HepG2 (cell line): ENCODE measurements around the gene CNPPD1. TPM values are rescaled to one million over a fixed set of nuclear protein-coding genes. Genes with fewer than 3 reads are reported as not detected.

Experiments
- ATAC-seq: fragments of 200-7000 bp; cut with Tn5 transposase; 3 replicates; pipeline ENCODE4 v1.9.1; 2020; ENCODE audit warnings: mild to moderate bottlenecking, moderate library complexity
- BruUV-seq: library from RNA; stranded (reverse); fragments of 400-500 nt; replicated peaks from 2 replicates; lab custom pipeline; 2021; lab: Mats Ljungman, UMichigan
- CTCF ChIA-PET: fragments of 300-600 bp; formaldehyde crosslinking; extraction: SDS; loops from one replicate; lab custom pipeline; 2021; ENCODE audit warnings: low total read pairs, inconsistent platforms, low intra/inter-chr PET ratio; lab: Yijun Ruan, JAX
- POLR2A ChIA-PET: fragments of 350-600 bp; sonication (Branson Sonifier 250); formaldehyde crosslinking; loops from one replicate; lab custom pipeline; 2020; ENCODE audit warnings: antibody characterized with exemption, inconsistent platforms; lab: Yijun Ruan, JAX
- DNase-seq: peaks from one replicate; pipeline ENCODE4 v3.0.0-alpha.2; 2015; ENCODE audit warnings: low spot score
- FAIRE-seq: peaks from 3 replicates; lab custom pipeline; 2011; peaks lifted over from hg19 to GRCh38; lab: Jason Lieb, UNC
- H2AFZ ChIP-seq: one replicate; pipeline ENCODE4 v1.6.1; 2011; ENCODE audit warnings: low read length, inconsistent platforms
- H3K27ac ChIP-seq: fragments of 300-600 bp; 3 replicates; pipeline ENCODE4 v1.8.0; 2011; ENCODE audit warnings: mixed run types, mild to moderate bottlenecking, mixed read lengths, low read length, inconsistent platforms; ENCODE audit not compliant: insufficient read depth; ENCODE audit errors: extremely low read length
- H3K27me3 ChIP-seq, 2 experiments: fragments of 200-600 bp in 1 of 2; 2 replicates in 1 of 2; 3 replicates in 1 of 2; pipeline versions ENCODE4 v1.6.0 to v1.8.0; 2011; ENCODE audit warnings: low read length in 2 of 2, mild to moderate bottlenecking in 2 of 2, moderate library complexity in 2 of 2, inconsistent platforms in 1 of 2; ENCODE audit not compliant: insufficient read depth in 2 of 2, control insufficient read depth in 1 of 2
- H3K36me3 ChIP-seq, 2 experiments: fragments of 200-600 bp in 1 of 2; replicated peaks in 1 of 2; 2 replicates in 1 of 2; 3 replicates in 1 of 2; pipeline versions ENCODE4 v1.5.1 to v1.8.0; 2011; ENCODE audit warnings: low read length in 2 of 2, inconsistent platforms in 1 of 2; ENCODE audit not compliant: insufficient read depth in 2 of 2, control insufficient read depth in 1 of 2
- H3K4me1 ChIP-seq: 2 replicates; pipeline ENCODE4 v1.5.1; 2012; ENCODE audit warnings: low read length, inconsistent platforms; ENCODE audit not compliant: insufficient read depth
- H3K4me2 ChIP-seq: 2 replicates; pipeline ENCODE4 v1.6.0; 2011; ENCODE audit warnings: low read depth, low read length, inconsistent platforms
- H3K4me3 ChIP-seq, 3 experiments: fragments of 200-600 bp in 1 of 3; sonication (generic), shearing (Covaris generic) in 1 of 3; replicated peaks in 1 of 3; 2 replicates each; pipeline ENCODE4 v1.5.1; 2011 to 2016; ENCODE audit warnings: low read length in 3 of 3, inconsistent platforms in 2 of 3, low read depth in 2 of 3, mild to moderate bottlenecking in 2 of 3, control low read depth in 1 of 3, mixed read lengths in 1 of 3; ENCODE audit not compliant: insufficient read depth in 1 of 3
- H3K79me2 ChIP-seq: one replicate; pipeline ENCODE4 v1.6.1; 2011; ENCODE audit warnings: low read length, inconsistent platforms; ENCODE audit not compliant: insufficient read depth
- H3K9ac ChIP-seq: 2 replicates; pipeline ENCODE4 v1.6.0; 2011; ENCODE audit warnings: mild to moderate bottlenecking, low read depth, low read length, inconsistent platforms; ENCODE audit not compliant: insufficient read depth
- H3K9me3 ChIP-seq: 2 replicates; pipeline ENCODE4 v1.5.1; 2012; ENCODE audit warnings: mild to moderate bottlenecking, low read length
- H4K20me1 ChIP-seq: 2 replicates; pipeline ENCODE4 v1.6.0; 2011; ENCODE audit warnings: inconsistent platforms, mild to moderate bottlenecking, low read length, moderate library complexity; ENCODE audit not compliant: insufficient read depth
- AGO2 ChIP-seq: fragments of 200-400 bp; formaldehyde crosslinking; optimal IDR thresholded peaks from 2 replicates; pipeline ENCODE3; 2017; ENCODE audit warnings: mild to moderate bottlenecking, low read depth, low read length, moderate library complexity
- HMGXB3 ChIP-seq: sonication (generic); formaldehyde crosslinking; IDR thresholded peaks from 2 replicates; pipeline ENCODE4 v1.4.0; 2020; ENCODE audit warnings: missing genetic modification reagents, borderline replicate concordance
- ISL2 ChIP-seq: sonication (generic); formaldehyde crosslinking; IDR thresholded peaks from 2 replicates; pipeline ENCODE4 v1.5.0; 2020; ENCODE audit warnings: missing genetic modification reagents
- MLX ChIP-seq: IDR thresholded peaks from 2 replicates; pipeline ENCODE4 v1.6.1; 2016
- MNT ChIP-seq: fragments of 450-650 bp; IDR thresholded peaks from 2 replicates; pipeline ENCODE4 v1.6.1; 2016
- MYNN ChIP-seq: sonication (generic); formaldehyde crosslinking; IDR thresholded peaks from 2 replicates; pipeline ENCODE4 v1.4.0; 2020; ENCODE audit warnings: mild to moderate bottlenecking, low read depth, missing genetic modification reagents
- RAD21 ChIP-seq: fragments of 450-650 bp; formaldehyde crosslinking; IDR thresholded peaks from 2 replicates; pipeline ENCODE4 v1.5.0; 2020; ENCODE audit warnings: mild to moderate bottlenecking
- SMARCC2 ChIP-seq: fragments of 450-650 bp; IDR thresholded peaks from 2 replicates; pipeline ENCODE4 v1.6.1; 2017; ENCODE audit warnings: antibody characterized with exemption, mild to moderate bottlenecking
- ZNF326 ChIP-seq: sonication (generic); formaldehyde crosslinking; IDR thresholded peaks from 2 replicates; pipeline ENCODE4 v1.4.0; 2020; ENCODE audit warnings: missing genetic modification reagents, borderline replicate concordance
- WGBS: methylation state at CpG from one replicate; pipeline ENCODE4 v1.1.6; 2017; ENCODE audit warnings: low lambda C conversion rate; 5-methylcytosine and 5-hydroxymethylcytosine counted together
- in situ Hi-C: cut with HindIII; loops from 2 replicates; pipeline ENCODE4 v1.10.0; 2017; ENCODE audit warnings: low pct_unique_long_range_greater_than_20kb; ENCODE audit not compliant: extremely low pct_ligation_motif_present
- intact Hi-C: fragments of 100-400 bp; cut with micrococcal nuclease; formaldehyde crosslinking; loops from one replicate; pipeline ENCODE4 v1.10.0; 2022; ENCODE audit not compliant: unreplicated experiment
- polyA plus RNA-seq, 8 experiments: library from polyadenylated mRNA; depleted of rRNA in 3 of 8; stranded (reverse) in 7 of 8; unstranded in 1 of 8; fragments of >200 nt; fragmentation: Illumina TruSeq in 4 of 8; extraction: Trizol in 4 of 8; gene quantifications; 2 replicates each; pipeline versions ENCODE4 v1.2.1 to v1.2.3, GENCODE V29; 2011 to 2016; ENCODE audit warnings: low read depth in 4 of 8, missing spikeins in 1 of 8, mixed read lengths in 1 of 8; ENCODE audit not compliant: insufficient read depth in 1 of 8
- total RNA-seq, 5 experiments: library from RNA; depleted of rRNA; stranded (reverse); fragments of >200 nt; fragmentation: Illumina TruSeq; extraction: Trizol; gene quantifications; 2 replicates each; pipeline ENCODE4 v1.2.3, GENCODE V29; 2016; ENCODE audit warnings: low read depth in 1 of 5

The CNPPD1 gene
- total and polyA plus RNA-seq, 2 of the 13 experiments (the other 11 are each of a cell fraction or from before 2014, with no cell fraction given): 35.5 to 49.4 TPM

- 86% methylated on average over 4 of the region's 4 CpGs for WGBS
- no peaks in the 10 kb centered on the region for H3K27me3 ChIP-seq
- H3K27ac ChIP-seq: no peak overlapping the region
- DNase-seq (no peak), FAIRE-seq (no peak), ATAC-seq (no peak)
- H3K9ac ChIP-seq: no peak overlapping the region
- intact Hi-C loops: no loop called here
- no peaks in the 10 kb centered on the region for H3K9me3 ChIP-seq
- ChIA-PET POLR2A (no interaction called here), CTCF (no interaction called here)
- peak; percentile 10; the same call in 1 of the 2 replicates for TF ChIP-seq MNT
- TF ChIP-seq SMARCC2: no peak
- H2AFZ ChIP-seq: no peak overlapping the region
- no peaks in the 10 kb centered on the region; a peak in 1 of 5 replicates for H3K36me3 ChIP-seq
- no TSS peak for BruUV-seq
- H3K4me3 ChIP-seq: no peak overlapping the region
- in situ Hi-C loops: no loop called here
- H3K4me2 ChIP-seq: no peak overlapping the region
- H4K20me1 ChIP-seq: peaks cover 23% of the 10 kb centered on the region
- peaks cover 57% of the 10 kb centered on the region for H3K4me1 ChIP-seq
- no peaks in the 10 kb centered on the region for H3K79me2 ChIP-seq
Observed at GRCh38 chr2:219124381-219125110, 52.2 kb downstream of the CNPPD1 start.

GRCh38 chr2:219123356-219124135 is 53.2 kb downstream of the CNPPD1 start:
- H3K79me2 ChIP-seq: no peaks in the 10 kb centered on the region
- peaks cover 23% of the 10 kb centered on the region for H4K20me1 ChIP-seq
- H3K4me2 ChIP-seq: no peak overlapping the region
- ChIA-PET CTCF (no interaction called here), POLR2A (interaction anchor here (0.6 to 1.3 kb wide), 2 partner anchors 88 to 264 kb away, joined by 3 to 4 read pairs; partner anchors contain the start of gene DNPEP)
- H3K27me3 ChIP-seq: no peaks in the 10 kb centered on the region
- no peaks in the 10 kb centered on the region for H3K9me3 ChIP-seq
- no peak overlapping the region for H3K4me3 ChIP-seq
- H3K27ac ChIP-seq: no peak overlapping the region
- no peaks in the 10 kb centered on the region for H3K36me3 ChIP-seq
- FAIRE-seq: no peak
- 93% methylated on average over 8 of the region's 8 CpGs for WGBS
- no peak overlapping the region for H3K9ac ChIP-seq
- no peak overlapping the region for H2AFZ ChIP-seq
- in situ Hi-C loops: no loop called here
- intact Hi-C loops: no loop called here
- TF ChIP-seq MLX (CRISPR knock-in tag) (no peak), RAD21 (no peak), ZNF326 (no peak), MYNN (no peak), HMGXB3 (no peak), ISL2 (CRISPR knock-in tag) (no peak), AGO2 (no peak)
- TF ChIP-seq, all 625 proteins: peak for 0
- no TSS peak for BruUV-seq
- H3K4me1 ChIP-seq: peaks cover 65% of the 10 kb centered on the region
- DNase-seq (no peak), ATAC-seq (no peak)
